ENCODE data around the gene CACNA1E.

The CACNA1E gene

DNA sequence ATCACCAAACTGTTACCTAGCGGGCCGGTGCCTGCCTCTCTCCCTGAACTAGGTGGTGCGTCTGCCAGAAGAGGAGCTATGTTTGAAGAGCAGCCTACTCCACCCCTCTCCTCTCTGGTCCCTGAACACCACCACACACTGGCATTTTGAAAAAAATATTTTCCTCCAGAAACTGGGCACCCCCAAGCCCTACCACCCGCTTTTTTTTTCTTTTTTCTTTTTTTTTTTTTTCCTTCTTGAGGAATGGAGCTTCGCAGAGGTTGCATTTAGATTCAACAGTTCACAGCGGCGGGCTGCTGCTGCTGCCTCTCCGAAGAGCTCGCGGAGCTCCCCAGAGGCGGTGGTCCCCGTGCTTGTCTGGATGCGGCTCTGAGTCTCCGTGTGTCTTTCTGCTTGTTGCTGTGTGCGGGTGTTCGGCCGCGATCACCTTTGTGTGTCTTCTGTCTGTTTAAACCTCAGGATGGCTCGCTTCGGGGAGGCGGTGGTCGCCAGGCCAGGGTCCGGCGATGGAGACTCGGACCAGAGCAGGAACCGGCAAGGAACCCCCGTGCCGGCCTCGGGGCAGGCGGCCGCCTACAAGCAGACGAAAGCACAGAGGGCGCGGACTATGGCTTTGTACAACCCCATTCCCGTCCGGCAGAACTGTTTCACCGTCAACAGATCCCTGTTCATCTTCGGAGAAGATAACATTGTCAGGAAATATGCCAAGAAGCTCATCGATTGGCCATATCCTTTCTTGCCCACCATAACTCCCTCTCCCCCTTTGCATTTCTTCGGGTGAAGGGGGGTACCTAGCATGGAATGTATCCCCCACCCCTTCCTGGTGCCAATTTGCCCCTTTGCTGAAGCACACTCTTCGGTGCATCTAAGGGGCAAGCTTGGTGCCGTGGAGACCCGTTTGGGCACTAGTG is at the start of gene CACNA1E:
TSS of gene CACNA1E (plus strand) at position 233 of the 911 bp plus-strand sequence. CDS start at position 461, 228 bp downstream.
- peak; percentile 28 for DNase-seq

DNA sequence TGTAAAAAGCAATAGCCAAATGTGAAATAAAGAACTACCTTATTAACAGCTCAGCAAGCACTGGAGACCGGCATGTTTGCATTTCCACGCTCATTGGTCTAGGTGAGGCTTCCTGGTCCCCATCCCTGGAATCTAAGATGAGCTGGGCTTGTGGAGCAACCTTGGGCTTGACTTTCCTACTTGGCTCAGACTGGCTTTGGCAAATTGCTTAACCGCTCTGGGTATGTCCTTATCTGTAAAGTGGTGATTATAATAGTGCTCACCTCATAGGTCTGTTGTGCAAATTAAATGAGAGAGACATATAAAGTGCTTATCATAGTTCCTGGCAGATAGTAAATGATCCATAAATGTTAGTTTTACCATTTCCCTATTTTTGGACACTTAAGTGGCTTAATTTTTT is 49.4 kb upstream of the CACNA1E start:
- DNase-seq = no peak

DNA sequence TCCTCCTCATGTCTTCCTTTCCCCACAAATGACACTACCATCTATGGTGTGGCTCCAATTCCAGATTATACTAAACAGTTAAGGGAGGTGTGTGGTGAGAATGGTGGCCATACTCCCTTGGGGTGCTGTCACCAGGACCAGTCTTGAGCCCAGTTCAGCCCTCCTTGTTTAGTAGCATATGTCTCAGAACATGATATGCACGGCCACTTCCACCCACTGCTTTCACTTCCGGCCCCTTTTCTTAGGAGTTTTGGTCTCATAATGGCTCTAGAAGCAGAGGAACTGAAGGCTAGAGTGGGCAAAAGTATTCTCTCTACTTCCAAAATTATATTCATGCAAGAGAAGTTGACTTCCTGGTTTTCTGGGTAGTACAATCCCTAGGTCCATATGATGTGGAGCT is 45.3 kb upstream of the CACNA1E start:
- no peak for DNase-seq

DNA sequence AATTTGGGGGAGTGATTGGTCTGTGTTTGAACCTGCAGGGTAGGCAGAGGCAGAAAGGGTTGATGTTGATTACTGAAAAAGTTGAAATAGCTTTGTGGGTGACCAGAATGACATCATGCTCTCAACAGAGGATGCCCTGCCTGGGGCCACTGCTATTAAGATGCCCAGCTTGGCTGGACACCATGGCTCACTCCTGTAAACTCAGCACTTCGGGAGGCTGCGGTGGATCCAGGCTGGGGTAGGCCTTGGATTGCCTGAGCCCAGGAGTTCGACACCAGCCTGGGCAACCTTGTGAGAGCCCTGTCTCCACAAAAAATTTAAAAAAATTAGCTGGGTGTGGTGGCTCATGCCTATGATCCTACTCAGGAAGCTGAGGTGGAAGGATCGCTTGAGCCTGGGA is 42.8 kb upstream of the CACNA1E start:
- DNase-seq = no peak

DNA sequence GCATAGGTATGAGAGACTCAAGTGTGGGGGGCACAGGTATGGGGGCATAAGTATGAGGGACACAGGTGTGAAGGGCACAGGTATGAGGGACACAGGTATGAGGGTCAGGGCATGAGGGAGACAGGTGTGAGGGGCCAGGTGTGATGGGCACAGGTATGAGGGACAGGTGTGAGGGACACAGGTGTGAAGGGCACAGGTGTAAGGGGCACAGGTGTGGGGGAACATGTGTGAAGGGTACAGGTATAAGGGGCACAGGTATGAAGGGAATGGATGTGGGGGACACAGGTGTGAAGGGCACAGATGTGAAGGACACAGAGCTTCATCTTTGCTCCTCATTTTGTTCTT is 41.2 kb upstream of the CACNA1E start:
- DNase-seq = no peak

DNA sequence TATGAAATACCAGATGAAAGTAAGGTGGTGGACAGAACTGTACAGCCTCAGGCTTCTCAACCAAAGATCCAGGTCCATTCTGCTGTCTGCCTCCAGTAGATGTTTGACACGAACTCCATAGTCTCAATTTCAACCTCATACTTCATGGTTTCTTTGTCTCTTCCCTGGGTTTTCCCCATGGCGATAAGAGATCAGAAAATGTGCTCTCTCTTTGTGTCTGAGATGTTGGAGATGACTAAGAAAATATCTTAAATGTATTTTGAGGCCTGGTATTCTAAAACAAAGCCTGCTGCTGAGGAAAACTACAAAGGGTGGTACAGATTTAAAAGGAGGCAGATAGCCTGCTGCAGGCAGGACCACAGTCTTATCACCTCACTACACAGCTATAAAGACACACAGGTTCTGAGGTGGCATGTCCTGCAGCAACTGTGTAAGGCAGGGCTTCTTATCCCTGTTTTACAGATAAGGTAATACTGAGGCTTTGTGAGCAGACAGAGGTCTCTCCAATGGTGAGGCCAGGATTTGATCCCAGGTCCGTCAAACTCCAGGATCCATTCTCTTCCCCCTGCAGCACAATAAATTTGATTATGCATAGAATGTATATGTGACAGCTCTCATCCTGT is 40.0 kb upstream of the CACNA1E start:
- DNase-seq = no peak

DNA sequence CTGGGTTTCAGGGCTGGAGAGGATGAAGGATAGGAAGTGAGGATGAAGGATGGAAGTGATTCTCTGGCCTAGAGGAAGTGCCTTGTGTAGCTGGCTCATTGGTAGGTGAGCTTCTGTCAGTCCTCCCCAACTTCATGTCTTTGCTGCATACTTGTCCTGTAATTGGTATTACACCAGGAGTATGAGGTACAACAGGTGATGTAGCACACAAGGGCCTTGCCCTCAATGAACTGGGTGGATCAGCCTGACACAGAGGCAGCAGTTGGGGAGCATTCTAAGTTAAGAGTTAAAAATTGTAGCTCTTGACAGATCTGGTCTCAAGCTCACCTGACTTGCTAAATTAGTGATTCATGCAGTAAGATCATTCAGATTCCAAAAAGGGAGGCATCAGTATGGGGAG is 37.9 kb upstream of the CACNA1E start:
- DNase-seq = no peak

DNA sequence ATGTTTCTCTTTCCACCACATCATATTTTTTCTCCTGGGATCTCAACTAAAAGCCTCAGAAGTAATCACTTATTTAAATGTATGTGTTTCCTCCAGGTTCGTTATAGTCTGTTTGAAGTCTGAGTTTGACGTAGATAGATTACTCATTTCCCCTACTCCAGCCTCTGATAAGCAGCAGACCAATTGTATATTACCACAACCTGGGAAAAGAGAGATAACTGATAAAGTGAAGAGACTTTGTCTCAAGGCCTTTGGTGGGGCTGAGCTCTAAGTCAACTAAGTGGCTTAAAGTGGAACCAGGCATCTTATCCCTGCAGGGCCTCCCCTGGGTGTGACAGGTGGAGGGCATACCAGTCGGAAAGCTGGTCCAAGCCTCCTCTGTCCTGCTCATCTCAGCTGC is 34.9 kb upstream of the CACNA1E start:
- no peak for DNase-seq

DNA sequence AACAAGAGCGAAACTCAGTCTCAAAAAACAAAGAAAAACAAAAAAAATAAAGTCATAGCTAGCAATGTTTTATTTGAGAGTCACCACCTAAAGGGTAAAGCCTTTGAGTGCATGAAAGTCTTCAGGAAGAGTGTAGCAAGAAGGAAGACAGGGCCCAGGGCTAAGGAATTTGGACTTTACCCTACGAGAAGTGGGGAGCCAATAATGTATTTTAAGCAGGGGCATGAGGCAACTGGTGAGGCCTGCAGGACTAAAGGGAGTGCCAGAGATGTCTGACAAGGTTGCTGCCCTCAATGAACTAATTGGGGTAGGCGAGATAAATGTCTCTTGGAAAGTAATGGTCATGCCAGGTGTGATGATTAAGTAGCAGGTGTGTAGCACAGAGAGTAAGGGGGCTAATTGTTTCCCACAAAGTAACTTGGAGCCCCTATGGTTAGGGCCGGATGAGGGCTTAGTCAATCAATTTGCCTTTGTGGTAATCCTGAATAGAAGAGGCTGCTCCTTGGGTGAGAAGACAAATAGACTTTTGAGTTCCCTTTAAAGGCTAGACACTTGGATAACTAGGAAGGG is 31.6 kb upstream of the CACNA1E start:
- no peak for DNase-seq

DNA sequence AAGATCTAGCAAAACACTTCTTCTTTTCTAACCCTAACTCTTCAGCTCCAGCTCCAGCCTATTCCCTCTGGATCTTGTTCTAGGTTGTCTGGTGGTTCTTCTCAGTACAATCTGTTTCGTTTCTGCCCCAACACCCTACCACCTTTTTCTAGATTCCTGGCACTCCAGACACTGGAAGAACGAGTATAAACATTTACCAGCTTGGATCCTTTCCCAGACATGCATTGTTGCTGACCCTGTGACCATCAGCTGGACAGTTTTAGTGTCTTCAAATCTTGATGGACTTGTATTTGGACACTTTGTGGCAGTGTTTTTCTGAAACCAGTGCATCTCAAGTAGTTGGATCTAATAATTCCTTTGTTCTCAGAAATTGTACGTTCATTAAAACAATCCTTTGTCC is 30.6 kb upstream of the CACNA1E start:
- DNase-seq = no peak

DNA sequence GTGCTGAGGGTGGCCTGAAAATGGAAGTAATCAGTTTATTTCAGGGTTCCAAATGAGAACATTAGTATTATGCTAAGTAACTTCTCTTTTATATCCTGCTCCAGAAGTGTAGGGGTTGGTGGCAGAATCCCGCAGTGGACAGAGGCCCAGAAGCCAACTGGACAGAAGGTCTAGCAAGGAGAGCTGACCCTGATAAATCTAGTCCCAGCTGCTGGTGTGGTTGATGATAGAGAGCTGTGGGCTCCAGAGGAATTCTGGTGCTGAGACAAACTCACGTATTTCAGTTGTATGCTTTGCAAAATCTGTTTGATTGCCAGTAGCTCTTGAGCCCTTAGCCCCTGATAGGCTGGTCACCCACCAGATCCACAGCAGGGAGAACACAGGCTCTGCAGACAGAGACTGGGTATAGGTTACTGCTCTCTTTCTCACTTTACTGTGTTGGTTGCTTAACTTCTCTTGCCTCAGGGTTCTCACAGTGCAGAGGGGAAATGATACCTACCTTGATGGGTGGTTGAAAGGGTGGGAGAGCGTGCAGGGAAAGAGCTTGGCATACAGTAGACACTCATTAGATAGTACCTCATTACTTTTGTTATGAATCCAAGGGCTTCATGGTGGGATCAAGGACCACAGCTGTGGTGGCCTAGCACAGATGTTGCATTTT is 29.6 kb upstream of the CACNA1E start:
- DNase-seq = no peak

DNA sequence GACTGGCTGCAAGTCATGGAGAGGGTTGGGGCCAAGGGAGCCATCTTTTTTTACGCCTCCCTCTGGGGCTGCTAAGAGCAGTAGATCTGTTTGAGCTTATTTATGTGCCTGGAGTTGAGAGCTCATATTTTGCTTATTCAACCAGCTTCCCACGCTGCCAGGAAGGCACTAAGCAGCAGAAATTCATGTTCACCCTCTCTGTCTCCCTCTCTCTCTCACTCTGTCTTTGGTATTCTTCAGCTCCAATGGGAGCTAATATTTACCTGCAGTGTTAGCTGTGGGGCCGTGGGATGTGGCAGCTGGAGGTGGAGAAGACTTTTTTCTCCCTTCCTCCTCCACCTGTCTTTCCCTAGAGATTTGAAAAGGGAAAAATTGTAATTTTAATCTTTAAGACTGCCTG is 26.8 kb upstream of the CACNA1E start:
- no peak for DNase-seq

DNA sequence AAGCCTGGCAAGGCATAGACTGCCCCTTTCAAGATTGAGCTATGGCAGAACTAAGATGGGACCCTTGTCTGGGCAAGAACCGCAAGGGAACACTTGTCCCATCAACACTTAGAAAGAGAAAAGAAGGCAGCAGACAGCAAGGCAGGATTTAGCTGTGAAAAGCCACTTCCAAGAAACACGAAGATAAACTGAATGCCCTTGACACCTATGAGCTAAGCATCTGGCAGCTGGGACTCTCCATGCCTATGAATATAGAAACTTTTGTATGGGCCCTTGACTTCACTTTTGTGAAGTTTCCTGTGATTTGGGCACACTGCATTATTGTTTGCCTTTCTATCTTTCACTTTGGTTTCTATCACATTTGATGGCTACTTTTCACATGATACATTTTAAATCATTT is 24.9 kb upstream of the CACNA1E start:
- DNase-seq = no peak

DNA sequence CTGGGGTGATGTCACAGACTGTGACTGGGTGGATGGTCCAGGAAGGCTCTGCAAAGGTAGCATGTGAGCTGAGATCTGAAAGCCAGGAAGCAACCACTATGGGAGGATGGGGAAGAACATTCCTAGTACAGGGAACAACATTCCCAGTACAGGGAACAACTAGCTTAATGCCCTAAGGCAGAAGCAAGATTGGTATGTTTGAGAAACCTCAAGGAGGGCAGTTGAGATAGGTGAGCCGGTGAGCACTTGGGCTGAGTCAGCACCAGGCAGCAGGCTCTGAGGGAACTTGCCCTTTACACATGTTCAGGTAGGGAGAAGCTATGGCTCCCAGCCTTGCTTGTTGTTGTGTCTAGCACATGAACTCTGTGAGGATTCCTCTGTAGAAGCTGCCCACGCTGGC is 24.2 kb upstream of the CACNA1E start:
- no peak for DNase-seq

DNA sequence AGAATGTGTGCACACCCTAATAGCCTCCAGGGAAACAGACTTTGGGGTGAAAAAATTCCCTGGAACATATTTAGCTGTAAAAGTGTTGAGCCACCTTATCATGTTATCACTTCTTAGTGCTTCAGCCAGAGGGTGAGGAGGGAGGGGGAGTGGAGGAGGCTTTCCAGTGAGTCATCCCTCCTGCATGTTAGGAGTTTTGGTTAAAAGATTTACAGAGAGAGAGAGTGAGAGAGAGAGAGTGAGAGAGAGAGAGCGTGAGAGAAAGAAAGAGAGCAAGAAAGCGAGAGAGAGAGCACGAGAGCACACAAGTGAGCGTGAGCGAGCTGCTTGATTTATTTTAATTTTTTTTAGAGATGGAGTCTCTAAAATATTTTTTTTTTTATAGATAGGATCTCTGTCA is 13.5 kb upstream of the CACNA1E start:
- DNase-seq = no peak

DNA sequence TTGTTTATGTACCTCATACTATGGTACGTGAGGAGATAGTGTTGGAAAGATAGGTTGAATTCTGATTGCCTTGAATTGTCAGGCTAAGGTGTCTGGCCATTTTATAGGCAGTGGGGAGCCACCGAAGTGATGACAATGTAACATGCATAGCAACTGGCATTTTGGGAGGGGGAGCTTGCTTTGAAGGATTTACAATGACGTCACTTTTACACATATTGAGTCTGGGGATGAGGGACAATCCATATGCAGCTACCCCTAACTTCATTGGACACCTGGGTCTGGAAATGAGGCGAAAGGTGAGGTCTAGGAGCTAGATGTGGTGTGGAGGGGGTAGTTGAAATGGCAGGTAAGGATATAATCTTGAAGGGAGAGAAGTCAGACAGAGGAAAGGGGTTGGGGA is 7.7 kb upstream of the CACNA1E start:
- DNase-seq = no peak

DNA sequence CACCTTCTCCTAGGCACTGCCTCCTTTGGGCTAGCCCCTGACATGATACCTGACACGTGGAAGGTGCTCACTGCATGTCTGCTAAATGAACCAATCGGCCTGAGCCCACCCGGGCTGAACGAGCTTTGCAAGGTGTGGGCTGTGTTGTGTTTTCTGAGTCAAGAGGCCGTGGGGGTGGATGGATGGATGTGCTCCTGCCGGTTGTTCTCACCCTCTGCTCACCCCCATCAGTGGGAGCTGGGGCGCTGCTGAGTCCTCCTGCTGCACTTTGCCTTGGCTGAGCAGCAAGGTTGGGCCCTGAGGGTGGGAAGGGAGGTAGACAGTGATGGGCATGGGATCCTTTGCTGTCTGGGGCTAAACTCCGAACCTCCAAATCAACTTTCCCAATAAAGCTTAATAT is 6.7 kb upstream of the CACNA1E start:
- DNase-seq = no peak

DNA sequence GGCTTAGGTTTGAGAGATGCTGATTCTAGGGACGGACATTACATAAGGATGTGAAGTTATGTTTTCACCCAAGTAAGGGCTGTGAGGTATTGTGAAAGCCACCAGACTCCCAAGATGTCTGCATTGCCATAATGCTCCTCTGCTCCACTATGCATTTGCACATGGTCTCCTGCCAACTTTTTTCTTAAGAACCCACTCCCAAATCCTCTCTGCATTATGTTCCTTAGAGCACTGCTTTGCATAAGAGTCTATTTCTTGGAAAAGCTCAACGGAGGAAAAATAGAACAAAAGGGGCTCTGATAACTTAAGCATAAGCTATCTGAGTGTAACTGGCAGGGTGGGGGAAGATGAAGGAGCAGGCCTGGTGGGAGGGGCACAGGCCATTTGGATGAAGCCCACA is 5.0 kb upstream of the CACNA1E start:
- no peak for DNase-seq

DNA sequence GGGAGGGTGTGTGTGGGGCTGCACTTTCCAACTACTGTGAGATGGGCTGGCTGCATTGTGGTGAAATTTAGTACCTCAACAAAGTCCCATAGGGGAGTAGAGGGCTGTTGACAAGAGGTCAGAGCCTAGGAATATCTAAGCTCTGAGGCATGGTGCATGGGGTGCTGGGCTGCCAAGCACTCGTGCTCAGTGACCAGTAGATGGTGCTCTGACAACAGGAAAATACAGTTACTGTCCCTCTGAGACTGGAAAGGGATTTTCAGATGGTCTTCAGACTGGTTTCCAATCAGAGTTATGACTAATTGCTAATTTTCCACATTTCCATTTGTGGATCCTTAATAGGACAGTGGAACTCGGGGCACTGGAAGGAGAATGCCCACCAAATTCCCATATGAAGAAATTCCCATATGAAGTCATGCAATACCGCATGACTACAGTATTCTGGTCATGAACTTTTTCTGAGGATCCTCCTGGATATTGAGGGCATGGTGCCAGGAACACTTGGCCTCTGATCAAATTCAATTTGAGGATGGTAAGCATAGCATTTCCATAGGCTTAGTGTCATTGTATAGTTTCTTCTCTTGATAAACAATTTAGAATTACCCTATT is 4.1 kb upstream of the CACNA1E start:
- peak; percentile 28 for DNase-seq

DNA sequence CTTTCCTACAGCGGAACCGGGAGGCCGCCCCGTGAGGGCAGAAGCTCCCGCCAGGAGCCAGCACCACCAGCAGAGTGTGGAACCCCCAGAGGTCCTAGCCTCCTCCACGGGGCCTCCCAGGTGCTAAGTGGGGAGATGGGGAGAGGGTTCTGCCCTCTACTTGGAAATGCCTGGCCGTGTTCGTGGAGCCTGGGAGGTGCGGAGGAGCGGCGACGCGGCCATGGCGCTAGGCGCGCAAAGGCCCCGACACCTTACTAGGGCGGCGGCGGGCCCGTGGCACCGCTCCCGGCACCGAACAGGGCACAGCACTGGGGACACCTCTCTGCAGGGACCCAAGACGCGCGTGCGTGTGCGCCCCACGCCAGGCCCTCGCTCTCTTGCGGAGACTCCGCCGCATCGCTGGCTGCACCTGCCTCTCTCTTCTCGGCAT is 1.3 kb upstream of the CACNA1E start:
- no peak for DNase-seq

DNA sequence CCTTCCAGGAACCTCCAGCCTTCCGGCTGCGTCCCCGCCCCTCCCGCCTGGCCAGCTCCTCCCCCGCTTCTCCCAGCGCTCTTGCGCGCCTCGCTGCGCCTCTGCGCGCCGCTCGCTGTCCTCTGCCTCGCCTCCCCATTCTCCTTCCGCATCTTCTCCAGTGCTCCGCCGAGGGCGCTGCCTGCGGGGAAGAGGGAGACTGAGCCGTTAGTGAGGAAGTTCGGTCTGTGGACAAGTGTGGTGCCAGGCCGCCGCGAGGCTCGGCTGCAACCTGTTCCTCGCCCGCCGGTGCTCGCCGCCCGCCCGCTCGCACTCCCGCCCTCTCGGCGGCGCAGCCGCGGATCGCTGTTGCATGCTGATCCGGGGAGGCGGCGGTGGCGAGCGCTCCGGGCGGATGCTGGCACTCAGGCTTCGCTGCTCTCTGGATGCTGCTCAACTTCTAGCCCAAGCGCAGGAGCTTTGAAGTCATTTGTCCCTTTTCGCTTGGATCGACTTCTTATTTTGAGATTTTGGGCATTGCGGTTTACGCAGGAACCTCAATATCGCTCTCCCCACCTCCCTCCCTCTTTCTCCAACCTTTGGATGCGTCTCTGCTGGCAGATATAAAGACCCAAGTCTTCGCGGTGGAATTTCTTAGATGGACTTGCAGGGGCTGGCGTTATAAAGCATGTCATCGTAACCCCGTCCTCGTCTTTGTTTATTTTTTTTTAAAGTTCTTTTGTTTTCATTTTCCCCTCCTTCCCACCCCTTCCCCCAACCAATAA is 614 bp upstream of the CACNA1E start:
- DNase-seq = peak; percentile 26

DNA sequence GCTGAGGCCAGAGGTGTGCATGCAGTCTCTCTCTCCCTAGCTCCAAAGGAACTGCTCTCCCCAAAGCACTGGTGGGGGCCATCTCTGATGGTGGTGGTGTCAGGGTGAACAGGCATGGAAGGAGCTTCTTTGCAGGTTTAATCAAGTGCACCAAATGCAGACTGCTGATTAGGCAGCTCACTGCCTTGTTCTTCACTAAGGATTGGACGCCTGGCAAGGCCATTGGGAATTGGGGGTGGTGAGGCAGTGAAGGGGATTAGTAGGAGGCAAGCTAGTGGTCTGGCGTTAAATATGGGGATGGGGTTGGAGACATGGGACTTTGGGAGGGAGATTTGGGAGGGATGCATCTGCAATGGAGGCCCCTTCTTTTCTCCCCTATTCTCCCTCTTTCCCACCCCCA is 1.5 kb downstream of the CACNA1E start:
- no peak for DNase-seq
